ENCODE results near the gene KCNQ1. TPM values are rescaled to one million over a fixed set of nuclear protein-coding genes. Genes with fewer than 3 reads are reported as not detected.

KCNQ1 gene
- total and polyA plus RNA-seq, 2 of the 13 experiments (the other 11 are each of a cell fraction or from before 2014, with no cell fraction given) = 0.02 to 0.08 TPM

DNA sequence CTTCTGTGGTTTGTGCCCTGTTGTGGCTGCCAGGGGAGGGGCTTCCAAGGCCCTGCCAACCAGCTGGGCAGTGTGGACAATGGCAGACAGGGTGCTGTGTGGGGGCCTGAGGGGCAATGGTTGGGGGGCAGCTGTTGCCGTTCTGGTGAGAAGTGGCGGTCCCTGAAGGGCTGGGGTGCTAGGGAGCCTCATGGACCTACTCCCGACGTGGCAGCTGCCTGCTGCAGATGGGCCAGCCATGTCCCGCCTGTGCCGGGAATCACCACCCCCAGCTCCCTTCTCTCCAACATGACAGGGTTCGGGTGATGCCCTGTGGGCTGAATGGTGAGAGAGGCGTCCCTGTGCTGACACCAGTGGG is 74.2 kb downstream of the KCNQ1 start:
- Histone ChIP-seq H3K27ac (ENCODE audit: extremely low read length, insufficient read depth, low read length) (no peak overlapping the region), H3K79me2 (ENCODE audit: insufficient read depth, low read length) (no peaks in the 10 kb centered on the region), H3K9me3 (ENCODE audit: low read length) (no peaks in the 10 kb centered on the region), H2AFZ (ENCODE audit: low read length) (no peak overlapping the region), H3K4me1 (ENCODE audit: insufficient read depth, low read length) (no peaks in the 10 kb centered on the region), H3K27me3 (ENCODE audit: control insufficient read depth in 1 of 2, insufficient read depth in 2 of 2, low read length in 2 of 2) (peaks cover 18 to 80% of the 10 kb centered on the region in 2 experiments), H3K4me3 (replicated peaks in 1 of 3; ENCODE audit: insufficient read depth in 1 of 3, low read depth in 2 of 3, low read length in 3 of 3) (no peak overlapping the region), H3K9ac (ENCODE audit: insufficient read depth, low read depth, low read length) (no peak overlapping the region), H3K36me3 (replicated peaks in 1 of 2; ENCODE audit: control insufficient read depth in 1 of 2, insufficient read depth in 2 of 2, low read length in 2 of 2) (no peaks in the 10 kb centered on the region), H4K20me1 (ENCODE audit: insufficient read depth, low read length) (peaks cover 3% of the 10 kb centered on the region; the same call in 1 of the 2 replicates), H3K4me2 (ENCODE audit: low read depth, low read length) (no peak overlapping the region)
- ATAC-seq (no peak), DNase-seq (ENCODE audit: low spot score) (no peak), FAIRE-seq (no peak)
- CTCF ChIA-PET (ENCODE audit: low intra/inter-chr PET ratio, low total read pairs) = no interaction called here
- TF ChIP-seq, protein P1, sequence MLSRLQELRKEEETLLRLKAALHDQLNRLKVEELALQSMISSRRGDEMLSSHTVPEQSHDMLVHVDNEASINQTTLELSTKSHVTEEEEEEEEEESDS (CRISPR knock-in tag; IDR thresholded peaks at IDR 0.05; ENCODE audit: borderline replicate concordance) = no peak
- TF ChIP-seq, protein P2, sequence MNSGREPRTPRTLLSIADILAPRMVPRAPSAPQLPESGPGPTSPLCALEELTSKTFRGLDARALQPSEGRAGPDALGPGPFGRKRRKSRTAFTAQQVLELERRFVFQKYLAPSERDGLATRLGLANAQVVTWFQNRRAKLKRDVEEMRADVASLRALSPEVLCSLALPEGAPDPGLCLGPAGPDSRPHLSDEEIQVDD (CRISPR knock-in tag; IDR thresholded peaks at IDR 0.05; ENCODE audit: borderline replicate concordance) = no peak
- TF ChIP-seq, protein P3, sequence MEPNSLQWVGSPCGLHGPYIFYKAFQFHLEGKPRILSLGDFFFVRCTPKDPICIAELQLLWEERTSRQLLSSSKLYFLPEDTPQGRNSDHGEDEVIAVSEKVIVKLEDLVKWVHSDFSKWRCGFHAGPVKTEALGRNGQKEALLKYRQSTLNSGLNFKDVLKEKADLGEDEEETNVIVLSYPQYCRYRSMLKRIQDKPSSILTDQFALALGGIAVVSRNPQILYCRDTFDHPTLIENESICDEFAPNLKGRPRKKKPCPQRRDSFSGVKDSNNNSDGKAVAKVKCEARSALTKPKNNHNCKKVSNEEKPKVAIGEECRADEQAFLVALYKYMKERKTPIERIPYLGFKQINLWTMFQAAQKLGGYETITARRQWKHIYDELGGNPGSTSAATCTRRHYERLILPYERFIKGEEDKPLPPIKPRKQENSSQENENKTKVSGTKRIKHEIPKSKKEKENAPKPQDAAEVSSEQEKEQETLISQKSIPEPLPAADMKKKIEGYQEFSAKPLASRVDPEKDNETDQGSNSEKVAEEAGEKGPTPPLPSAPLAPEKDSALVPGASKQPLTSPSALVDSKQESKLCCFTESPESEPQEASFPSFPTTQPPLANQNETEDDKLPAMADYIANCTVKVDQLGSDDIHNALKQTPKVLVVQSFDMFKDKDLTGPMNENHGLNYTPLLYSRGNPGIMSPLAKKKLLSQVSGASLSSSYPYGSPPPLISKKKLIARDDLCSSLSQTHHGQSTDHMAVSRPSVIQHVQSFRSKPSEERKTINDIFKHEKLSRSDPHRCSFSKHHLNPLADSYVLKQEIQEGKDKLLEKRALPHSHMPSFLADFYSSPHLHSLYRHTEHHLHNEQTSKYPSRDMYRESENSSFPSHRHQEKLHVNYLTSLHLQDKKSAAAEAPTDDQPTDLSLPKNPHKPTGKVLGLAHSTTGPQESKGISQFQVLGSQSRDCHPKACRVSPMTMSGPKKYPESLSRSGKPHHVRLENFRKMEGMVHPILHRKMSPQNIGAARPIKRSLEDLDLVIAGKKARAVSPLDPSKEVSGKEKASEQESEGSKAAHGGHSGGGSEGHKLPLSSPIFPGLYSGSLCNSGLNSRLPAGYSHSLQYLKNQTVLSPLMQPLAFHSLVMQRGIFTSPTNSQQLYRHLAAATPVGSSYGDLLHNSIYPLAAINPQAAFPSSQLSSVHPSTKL (CRISPR knock-in tag; IDR thresholded peaks at IDR 0.05) = no peak
- TF ChIP-seq ZNF709 (CRISPR knock-in tag; IDR thresholded peaks at IDR 0.05) = no peak
- TF ChIP-seq CCAR2 (optimal IDR thresholded peaks at IDR 0.05; ENCODE audit: low read depth, low read length) = no peak
- TF ChIP-seq, protein P4, sequence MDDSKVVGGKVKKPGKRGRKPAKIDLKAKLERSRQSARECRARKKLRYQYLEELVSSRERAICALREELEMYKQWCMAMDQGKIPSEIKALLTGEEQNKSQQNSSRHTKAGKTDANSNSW (CRISPR knock-in tag; IDR thresholded peaks at IDR 0.05; ENCODE audit: borderline replicate concordance) = no peak
- TF ChIP-seq PHF8 (CRISPR knock-in tag; IDR thresholded peaks at IDR 0.05) = no peak
- TF ChIP-seq KDM5A (IDR thresholded peaks at IDR 0.05; ENCODE audit: borderline replicate concordance, low read length) = no peak
- no peak for TF ChIP-seq ZNF510 (CRISPR knock-in tag; IDR thresholded peaks at IDR 0.05; ENCODE audit: low read depth)
- TF ChIP-seq, protein P5, sequence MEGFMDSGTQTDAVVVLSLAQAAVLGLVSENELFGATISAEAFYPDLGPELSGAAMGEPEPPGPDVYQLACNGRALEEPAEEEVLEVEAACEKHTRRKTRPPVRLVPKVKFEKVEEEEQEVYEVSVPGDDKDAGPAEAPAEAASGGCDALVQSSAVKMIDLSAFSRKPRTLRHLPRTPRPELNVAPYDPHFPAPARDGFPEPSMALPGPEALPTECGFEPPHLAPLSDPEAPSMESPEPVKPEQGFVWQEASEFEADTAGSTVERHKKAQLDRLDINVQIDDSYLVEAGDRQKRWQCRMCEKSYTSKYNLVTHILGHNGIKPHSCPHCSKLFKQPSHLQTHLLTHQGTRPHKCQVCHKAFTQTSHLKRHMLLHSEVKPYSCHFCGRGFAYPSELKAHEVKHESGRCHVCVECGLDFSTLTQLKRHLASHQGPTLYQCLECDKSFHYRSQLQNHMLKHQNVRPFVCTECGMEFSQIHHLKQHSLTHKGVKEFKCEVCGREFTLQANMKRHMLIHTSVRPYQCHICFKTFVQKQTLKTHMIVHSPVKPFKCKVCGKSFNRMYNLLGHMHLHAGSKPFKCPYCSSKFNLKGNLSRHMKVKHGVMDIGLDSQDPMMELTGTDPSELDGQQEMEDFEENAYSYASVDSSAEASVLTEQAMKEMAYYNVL (CRISPR knock-in tag; IDR thresholded peaks at IDR 0.05; ENCODE audit: borderline replicate concordance) = no peak
- TF ChIP-seq, protein P6, sequence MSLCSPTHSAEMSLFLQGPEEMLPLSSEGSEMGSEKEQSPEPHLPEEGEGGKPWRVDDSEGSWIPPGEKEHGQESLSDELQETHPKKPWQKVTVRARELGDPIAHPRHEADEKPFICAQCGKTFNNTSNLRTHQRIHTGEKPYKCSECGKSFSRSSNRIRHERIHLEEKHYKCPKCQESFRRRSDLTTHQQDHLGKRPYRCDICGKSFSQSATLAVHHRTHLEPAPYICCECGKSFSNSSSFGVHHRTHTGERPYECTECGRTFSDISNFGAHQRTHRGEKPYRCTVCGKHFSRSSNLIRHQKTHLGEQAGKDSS (CRISPR knock-in tag; IDR thresholded peaks at IDR 0.05; ENCODE audit: borderline replicate concordance, low read depth) = no peak
- TF ChIP-seq AHR (CRISPR knock-in tag; IDR thresholded peaks at IDR 0.05) = no peak
- TF ChIP-seq ZNF772 (CRISPR knock-in tag; IDR thresholded peaks at IDR 0.05) = no peak
- TF ChIP-seq ZFP37 (CRISPR knock-in tag; IDR thresholded peaks at IDR 0.05; ENCODE audit: borderline replicate concordance) = no peak
- TF ChIP-seq MATR3 (CRISPR knock-in tag; IDR thresholded peaks at IDR 0.05) = no peak
- intact Hi-C loops (cut with micrococcal nuclease; ENCODE audit: unreplicated experiment) (no loop called here), in situ Hi-C loops (cut with HindIII; ENCODE audit: extremely low pct_ligation_motif_present, low pct_unique_long_range_greater_than_20kb) (no loop called here)
- BruUV-seq (replicated peaks) = no TSS peak
- 14% methylated on average over 2 of the region's 8 CpGs for WGBS (ENCODE audit: low lambda C conversion rate)
- POLR2A ChIA-PET = no interaction called here

Measured in HepG2 (cell line).